Measurements from ENCODE around the gene NUAK1. TPM values are rescaled to one million over a fixed set of nuclear protein-coding genes. Genes with fewer than 3 reads are reported as not detected.

NUAK1 gene
- total RNA-seq, 1 experiment from 2014 or later: 7.9 TPM

GRCh38 chr12:106157802-106158201 lies 19.0 kb upstream of the NUAK1 start:
- Histone ChIP-seq H4K20me1 (ENCODE audit: insufficient read depth) (no peaks in the 10 kb centered on the region), H3K27ac (no peak overlapping the region), H3K79me2 (ENCODE audit: low read depth) (no peaks in the 10 kb centered on the region), H3F3A (ENCODE audit: insufficient read depth, low read depth) (no peaks in the 10 kb centered on the region), H2AFZ (no peak overlapping the region), H3K9me2 (ENCODE audit: insufficient read depth) (no peaks in the 10 kb centered on the region), H3K4me1 (replicated peaks; ENCODE audit: insufficient read depth) (no peaks in the 10 kb centered on the region), H3K36me3 (ENCODE audit: low read depth) (no peaks in the 10 kb centered on the region), H3K9me3 (ENCODE audit: insufficient read depth, low read depth) (no peaks in the 10 kb centered on the region), H3K27me3 (ENCODE audit: insufficient read depth, low read depth) (no peaks in the 10 kb centered on the region), H3K4me2 (no peak overlapping the region), H3K4me3 (no peak overlapping the region)
- no TSS peak for BruUV-seq (replicated peaks)
- TF ChIP-seq CTCF (conservative IDR thresholded peaks at IDR 0.05) (no peak), EZH2 (IDR thresholded peaks at IDR 0.05; ENCODE audit: low read depth) (no peak)
- intact Hi-C loops (cut with micrococcal nuclease; ENCODE audit: unreplicated experiment): no loop called here
- POLR2A ChIA-PET (ENCODE audit: unreplicated experiment): no interaction called here
- DNase-seq: no peak
- CTCF ChIA-PET: no interaction called here

GRCh38 chr12:106154751-106155273 lies 16.1 kb upstream of the NUAK1 start:
- POLR2A ChIA-PET (ENCODE audit: unreplicated experiment): no interaction called here
- H3K4me3 ChIP-seq: no peak overlapping the region
- intact Hi-C loops (cut with micrococcal nuclease; ENCODE audit: unreplicated experiment): no loop called here

GRCh38 chr12:106152334-106152733 lies 13.6 kb upstream of the NUAK1 start:
- Histone ChIP-seq H3F3A (ENCODE audit: insufficient read depth, low read depth) (no peaks in the 10 kb centered on the region), H3K27ac (no peak overlapping the region), H4K20me1 (ENCODE audit: insufficient read depth) (no peaks in the 10 kb centered on the region), H3K9me2 (ENCODE audit: insufficient read depth) (no peaks in the 10 kb centered on the region), H3K4me1 (replicated peaks; ENCODE audit: insufficient read depth) (no peaks in the 10 kb centered on the region), H3K4me2 (no peak overlapping the region), H3K36me3 (ENCODE audit: low read depth) (no peaks in the 10 kb centered on the region), H2AFZ (no peak overlapping the region), H3K4me3 (no peak overlapping the region), H3K27me3 (ENCODE audit: insufficient read depth, low read depth) (no peaks in the 10 kb centered on the region), H3K9me3 (ENCODE audit: insufficient read depth, low read depth) (no peaks in the 10 kb centered on the region), H3K79me2 (ENCODE audit: low read depth) (no peaks in the 10 kb centered on the region)
- DNase-seq: no peak
- no peak for TF ChIP-seq EZH2 (IDR thresholded peaks at IDR 0.05; ENCODE audit: low read depth)
- no peak for TF ChIP-seq CTCF (conservative IDR thresholded peaks at IDR 0.05)
- ChIA-PET CTCF (no interaction called here), POLR2A (ENCODE audit: unreplicated experiment) (no interaction called here)
- no TSS peak for BruUV-seq (replicated peaks)
- intact Hi-C loops (cut with micrococcal nuclease; ENCODE audit: unreplicated experiment): no loop called here

More at GRCh38 chr12:106154751-106155273, 16.1 kb upstream of the NUAK1 start:
- Histone ChIP-seq H2AFZ (no peak overlapping the region), H3K9me2 (ENCODE audit: insufficient read depth) (no peaks in the 10 kb centered on the region), H3K27ac (no peak overlapping the region), H3K9me3 (ENCODE audit: insufficient read depth, low read depth) (no peaks in the 10 kb centered on the region), H3K36me3 (ENCODE audit: low read depth) (no peaks in the 10 kb centered on the region), H3K4me2 (no peak overlapping the region), H4K20me1 (ENCODE audit: insufficient read depth) (no peaks in the 10 kb centered on the region), H3K4me1 (replicated peaks; ENCODE audit: insufficient read depth) (no peaks in the 10 kb centered on the region), H3K27me3 (ENCODE audit: insufficient read depth, low read depth) (no peaks in the 10 kb centered on the region), H3K79me2 (ENCODE audit: low read depth) (no peaks in the 10 kb centered on the region), H3F3A (ENCODE audit: insufficient read depth, low read depth) (no peaks in the 10 kb centered on the region)
- TF ChIP-seq EZH2 (IDR thresholded peaks at IDR 0.05; ENCODE audit: low read depth) (no peak), CTCF (conservative IDR thresholded peaks at IDR 0.05) (no peak)
- no peak for DNase-seq
- BruUV-seq (replicated peaks): no TSS peak
- CTCF ChIA-PET: no interaction called here
